GM21447 (cell line): ENCODE results near the gene MIPEP.

Experiments used
- ATAC-seq: cut with Tn5 transposase; IDR thresholded peaks from one replicate; pipeline ENCODE4 v1.9.1; 2021; ENCODE audit not compliant: unreplicated experiment

Gene MIPEP

GRCh38 chr13:23722726-23723453, 166.3 kb downstream of the MIPEP start:
- no peak for ATAC-seq

- ATAC-seq, result no peak
Observed at GRCh38 chr13:23718996-23719395, 170.2 kb downstream of the MIPEP start.

- no peak for ATAC-seq
Observed at GRCh38 chr13:23716401-23716800, 172.8 kb downstream of the MIPEP start.

- no peak for ATAC-seq
Observed at GRCh38 chr13:23715762-23716235, 173.4 kb downstream of the MIPEP start.

- no peak for ATAC-seq
Observed at GRCh38 chr13:23715092-23715761, 174.0 kb downstream of the MIPEP start.

GRCh38 chr13:23714672-23715071, 174.5 kb downstream of the MIPEP start:
- ATAC-seq, result no peak

GRCh38 chr13:23711355-23711754, 177.8 kb downstream of the MIPEP start:
- no peak for ATAC-seq

GRCh38 chr13:23710366-23710765, 178.8 kb downstream of the MIPEP start:
- no peak for ATAC-seq

- ATAC-seq, result no peak
Observed at GRCh38 chr13:23709536-23709935, 179.7 kb downstream of the MIPEP start.

- ATAC-seq, result no peak
Observed at GRCh38 chr13:23707674-23708073, 181.5 kb downstream of the MIPEP start.

- ATAC-seq, result no peak
Observed at GRCh38 chr13:23705583-23705982, 183.6 kb downstream of the MIPEP start.

- no peak for ATAC-seq
Observed at GRCh38 chr13:23703246-23703860, 185.8 kb downstream of the MIPEP start.

- no peak for ATAC-seq
Observed at GRCh38 chr13:23701636-23702035, 187.6 kb downstream of the MIPEP start.

- no peak for ATAC-seq
Observed at GRCh38 chr13:23701186-23701585, 188.0 kb downstream of the MIPEP start.

- no peak for ATAC-seq
Observed at GRCh38 chr13:23699271-23699670, 189.9 kb downstream of the MIPEP start.

GRCh38 chr13:23697772-23698313, 191.4 kb downstream of the MIPEP start:
- no peak for ATAC-seq

GRCh38 chr13:23696610-23697009, 192.6 kb downstream of the MIPEP start:
- no peak for ATAC-seq

- peak; percentile 87 for ATAC-seq
Observed at GRCh38 chr13:23695711-23696464, 193.3 kb downstream of the MIPEP start.

- no peak for ATAC-seq
Observed at GRCh38 chr13:23695196-23695595, 194.0 kb downstream of the MIPEP start.

GRCh38 chr13:23692816-23693215, 196.4 kb downstream of the MIPEP start:
- ATAC-seq, result no peak

- no peak for ATAC-seq
Observed at GRCh38 chr13:23690668-23691067, 198.5 kb downstream of the MIPEP start.
